Prostate gland (tissue), 2 donors: Measurements from ENCODE around the gene GTPBP2.

Experiments
- POLR2AphosphoS5 ChIP-seq: sonication (generic); formaldehyde crosslinking; IDR thresholded peaks from one replicate; pipeline ENCODE4 v1.6.1; 2017; ENCODE audit warnings: antibody characterized with exemption
- TF ChIP-seq, protein P1 (sequence below), 4 experiments: fragments of 200-600 bp in 2 of 4; fragments of 450-650 bp in 2 of 4; sonication (generic) in 2 of 4; IDR thresholded peaks; 1 replicate in 3 of 4; 2 replicates in 1 of 4; pipeline ENCODE4 v1.5.1; 2016 to 2019; ENCODE audit warnings: antibody characterized with exemption in 4 of 4, mild to moderate bottlenecking in 2 of 4, moderate library complexity in 2 of 4

- TF ChIP-seq, protein P1, sequence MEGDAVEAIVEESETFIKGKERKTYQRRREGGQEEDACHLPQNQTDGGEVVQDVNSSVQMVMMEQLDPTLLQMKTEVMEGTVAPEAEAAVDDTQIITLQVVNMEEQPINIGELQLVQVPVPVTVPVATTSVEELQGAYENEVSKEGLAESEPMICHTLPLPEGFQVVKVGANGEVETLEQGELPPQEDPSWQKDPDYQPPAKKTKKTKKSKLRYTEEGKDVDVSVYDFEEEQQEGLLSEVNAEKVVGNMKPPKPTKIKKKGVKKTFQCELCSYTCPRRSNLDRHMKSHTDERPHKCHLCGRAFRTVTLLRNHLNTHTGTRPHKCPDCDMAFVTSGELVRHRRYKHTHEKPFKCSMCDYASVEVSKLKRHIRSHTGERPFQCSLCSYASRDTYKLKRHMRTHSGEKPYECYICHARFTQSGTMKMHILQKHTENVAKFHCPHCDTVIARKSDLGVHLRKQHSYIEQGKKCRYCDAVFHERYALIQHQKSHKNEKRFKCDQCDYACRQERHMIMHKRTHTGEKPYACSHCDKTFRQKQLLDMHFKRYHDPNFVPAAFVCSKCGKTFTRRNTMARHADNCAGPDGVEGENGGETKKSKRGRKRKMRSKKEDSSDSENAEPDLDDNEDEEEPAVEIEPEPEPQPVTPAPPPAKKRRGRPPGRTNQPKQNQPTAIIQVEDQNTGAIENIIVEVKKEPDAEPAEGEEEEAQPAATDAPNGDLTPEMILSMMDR (IDR thresholded peaks at IDR 0.05) = peak in 1 of 4 experiments; percentile 10
- peak; percentile 96 for TF ChIP-seq POLR2AphosphoS5
These were observed 6.6 kb upstream of the GTPBP2 start, which contains the start of gene MAD2L1BP for GRCh38 chr6:43635387-43636307.
